Keratinocyte (primary cell): ENCODE results near the gene UBE2N.

ENCODE experiments used
- CTCF ChIP-seq, 3 experiments: IDR thresholded peaks in 1 of 3; conservative IDR thresholded peaks in 1 of 3; optimal IDR thresholded peaks in 1 of 3; 2 replicates in 2 of 3; 3 replicates in 1 of 3; pipeline versions ENCODE3 to v1.5.1; 2011; ENCODE audit warnings: low read length in 3 of 3, mild to moderate bottlenecking in 3 of 3, moderate library complexity in 2 of 3, control low read depth in 1 of 3, inconsistent platforms in 1 of 3; ENCODE audit not compliant: insufficient read depth in 2 of 3; ENCODE audit errors: extremely low read depth in 1 of 3
- EZH2 ChIP-seq: IDR thresholded peaks from one replicate; pipeline ENCODE4 v1.6.1; 2012; ENCODE audit warnings: inconsistent platforms, mild to moderate bottlenecking, low read length, moderate library complexity

- TF ChIP-seq CTCF (optimal IDR thresholded peaks at IDR 0.05 in 1 of 3, IDR thresholded peaks at IDR 0.05 in 1 of 3, conservative IDR thresholded peaks at IDR 0.05 in 1 of 3; ENCODE audit: extremely low read depth in 1 of 3, insufficient read depth in 2 of 3, low read length in 3 of 3) (no peak), EZH2 (no peak)
Measured at GRCh38 chr12:93387780-93388179, 54.0 kb downstream of the UBE2N start.
